Heart left ventricle (tissue), 13 donors: ENCODE results near the gene PPP3R1.

Source experiments
- CTCF ChIP-seq, 12 donors: fragments of 200-600 bp; sonication (generic) in 4 of 12; IDR thresholded peaks; one replicate each; pipeline versions ENCODE4 v1.5.0 to v1.8.0; 2018 to 2022; ENCODE audit warnings: antibody characterized with exemption in 12 of 12, mild to moderate bottlenecking in 5 of 12
- POLR2A ChIP-seq, 2 donors: fragments of 450-650 bp; IDR thresholded peaks; one replicate each; pipeline ENCODE4 v1.6.1; 2017; ENCODE audit warnings: antibody characterized with exemption in 2 of 2, mild to moderate bottlenecking in 2 of 2, moderate library complexity in 2 of 2
- donor health status: ischemic (EF 13 %, LVEDD 7.1; RV severe dilation, severe dysfunction).
- donor health status: DM: no; HTN: yes; CAD: no.
- donor health status: DM: no; HTN: no; CAD: no.
- donor health status: ischemic (EF 25% LVEDD 6.9; RV normal size, moderate dysfunction).
- donor health status: ischemic (EF 25% LVEDD 5.7; RV mildly dilated, moderate dysfunction).
- donor health status: ischemic (EF 35%, LVEDD 5.7; RV mildly dilated, moderate dysfunction).
- donor health status: nonischemic (EF 11% LVEDD 7.7; RV severe dilation, severe dysfunction).
- donor health status: DM: yes; HTN: yes; CAD: no.
- donor health status: PGD.
- donor health status: ischemic (EF 29% LVEDD 5.4; RV normal size, mild dysfunction).
- donor health status: nonischemic (EF 23%, LVEDD 6.1; RV moderate dilation, normal function).

- TF ChIP-seq CTCF (IDR thresholded peaks at IDR 0.05), result no peak
- TF ChIP-seq POLR2A (IDR thresholded peaks at IDR 0.05), result no peak
Measured at GRCh38 chr2:68235090-68235489, 17.2 kb downstream of the PPP3R1 start.
